Activated T-helper 1 cell treated with Interleukin-2 at 50 U/mL for 16 hours (primary cell): Measurements from ENCODE around the gene CAMK1.

ENCODE experiments used
- DNase-seq: peaks from one replicate; pipeline ENCODE4 v3.0.0-alpha.2; 2020; ENCODE audit warnings: low read depth

Gene CAMK1

GRCh38 chr3:9792405-9793160, 22.8 kb upstream of the CAMK1 start, which contains the start of the genes ARPC4 and TADA3:
Gene ARPC4, plus strand, starts transcription at chr3:9793082. Its CDS starts 40 bp downstream, at chr3:9793122.
Gene TADA3, minus strand, starts transcription at chr3:9792473. Its CDS starts 1,007 bp downstream, at chr3:9791466.
- peak; percentile 84 for DNase-seq

GRCh38 chr3:9791790-9792404, 22.1 kb upstream of the CAMK1 start:
- DNase-seq: no peak

GRCh38 chr3:9791127-9791526, 21.4 kb upstream of the CAMK1 start:
- DNase-seq: no peak

GRCh38 chr3:9787714-9788113, 18.0 kb upstream of the CAMK1 start:
- DNase-seq: no peak

GRCh38 chr3:9786825-9787669, 17.3 kb upstream of the CAMK1 start:
- no peak for DNase-seq

GRCh38 chr3:9786209-9786739, 16.5 kb upstream of the CAMK1 start:
- no peak for DNase-seq

GRCh38 chr3:9785602-9786001, 15.9 kb upstream of the CAMK1 start:
- DNase-seq: no peak

- no peak for DNase-seq
Observed at GRCh38 chr3:9784965-9785364, 15.2 kb upstream of the CAMK1 start.

- DNase-seq: no peak
Observed at GRCh38 chr3:9783954-9784353, 14.2 kb upstream of the CAMK1 start.

GRCh38 chr3:9782770-9783169, 13.0 kb upstream of the CAMK1 start:
- no peak for DNase-seq

- DNase-seq: no peak
Observed at GRCh38 chr3:9781978-9782603, 12.3 kb upstream of the CAMK1 start.

GRCh38 chr3:9781551-9781950, 11.8 kb upstream of the CAMK1 start:
- DNase-seq: no peak

GRCh38 chr3:9780910-9781309, 11.2 kb upstream of the CAMK1 start:
- DNase-seq: no peak

GRCh38 chr3:9780458-9780812, 10.7 kb upstream of the CAMK1 start:
- no peak for DNase-seq

GRCh38 chr3:9779721-9780457, 10.1 kb upstream of the CAMK1 start:
- DNase-seq: no peak

GRCh38 chr3:9779075-9779593, 9.4 kb upstream of the CAMK1 start:
- no peak for DNase-seq

- no peak for DNase-seq
Observed at GRCh38 chr3:9778143-9779074, 8.7 kb upstream of the CAMK1 start.

GRCh38 chr3:9777694-9778021, 7.9 kb upstream of the CAMK1 start:
- no peak for DNase-seq

GRCh38 chr3:9776896-9777693, 7.3 kb upstream of the CAMK1 start:
- no peak for DNase-seq
